MM.1S (cell line): ENCODE data around the gene XAGE2.

Experiments used
- CTCF ChIP-seq: fragments of 300-600 bp; sonication (generic); IDR thresholded peaks from 2 replicates; pipeline ENCODE4 v1.5.1; 2016; ENCODE audit warnings: antibody characterized with exemption, low read length, mixed read lengths
- EZH2 ChIP-seq: fragments of 300-600 bp; sonication (generic); optimal IDR thresholded peaks from 2 replicates; pipeline ENCODE3; 2017; ENCODE audit warnings: low read depth, mild to moderate bottlenecking, antibody characterized with exemption, low read length, mixed read lengths
- EZH2phosphoT487 ChIP-seq: fragments of 300-600 bp; sonication (generic); IDR thresholded peaks from 2 replicates; pipeline ENCODE4 v1.6.1; 2018; ENCODE audit warnings: antibody characterized with exemption, low read length

- TF ChIP-seq EZH2, result no peak
- no peak for TF ChIP-seq CTCF
- no peak for TF ChIP-seq EZH2phosphoT487
Observed at GRCh38 chrX:52415304-52415703, 46.5 kb downstream of the XAGE2 start.
